Pancreas (tissue), 10 donors: Measurements from ENCODE around the gene NTSR1. TPM values are rescaled to one million over a fixed set of nuclear protein-coding genes. Genes with fewer than 3 reads are reported as not detected.

ENCODE experiments used
- ATAC-seq, 4 donors: fragments of 200-7000 bp; cut with Tn5 transposase; one replicate each; pipeline versions ENCODE4 v1.8.0 to v1.9.1; 2020; ENCODE audit warnings: mild to moderate bottlenecking in 4 of 4, moderate library complexity in 4 of 4
- DNase-seq, 6 donors: peaks; one replicate each; pipeline ENCODE4 v3.0.0-alpha.2; 2020
- FAIRE-seq: peaks from 2 replicates; lab custom pipeline; 2012; peaks lifted over from hg19 to GRCh38; lab: Jason Lieb, UNC
- H3K27ac ChIP-seq, 4 donors: fragments of 200-600 bp; sonication (generic); 1 replicate in 3 of 4; 2 replicates in 1 of 4; pipeline versions ENCODE4 v1.5.0 to v1.8.0; 2020
- H3K27me3 ChIP-seq, 4 donors: fragments of 200-600 bp; one replicate each; pipeline ENCODE4 v1.8.0; 2021
- H3K36me3 ChIP-seq, 3 donors: fragments of 200-600 bp; sonication (generic) in 1 of 3; one replicate each; pipeline versions ENCODE4 v1.5.0 to v1.8.0; 2020 to 2021
- H3K4me1 ChIP-seq, 3 donors: fragments of 200-600 bp; one replicate each; pipeline ENCODE4 v1.8.0; 2021
- H3K4me3 ChIP-seq, 4 donors: fragments of 200-600 bp; sonication (generic) in 2 of 4; one replicate each; pipeline versions ENCODE4 v1.5.0 to v1.8.0; 2020 to 2021
- H3K9me3 ChIP-seq, 4 donors: fragments of 200-600 bp; one replicate each; pipeline ENCODE4 v1.8.0; 2021
- CTCF ChIP-seq, 4 donors: fragments of 200-600 bp; sonication (generic) in 3 of 4; IDR thresholded peaks; one replicate each; pipeline versions ENCODE4 v1.5.0 to v1.8.0; 2021; ENCODE audit warnings: antibody characterized with exemption in 4 of 4
- WGBS, 2 donors: extraction: QIAGEN DNeasy Blood & Tissue Kit; methylation state at CpG; one replicate each; pipeline ENCODE4 v1.1.7; 2013; 5-methylcytosine and 5-hydroxymethylcytosine counted together
- intact Hi-C, 3 donors: fragments of 100-400 bp; cut with DNase I; formaldehyde crosslinking; loops; one replicate each; pipeline versions ENCODE4 v1.11.1 to v1.14.2; 2022
- polyA plus RNA-seq, 2 donors: library from polyadenylated mRNA; stranded (reverse); fragments of 200-250 nt; gene quantifications; one replicate each; pipeline ENCODE4 v1.2.3, GENCODE V29; 2013
- total RNA-seq, 6 donors: library from RNA; stranded (reverse); fragmentation: NEBNext Ultra II Directional in 4 of 6; extraction: Animal tissue kit (Norgen Biotek cat#: 25700) in 4 of 6; gene quantifications; one replicate each; pipeline versions ENCODE4 v1.2.1 to v1.2.4, GENCODE V29; 2021 to 2023
- donor health status: healthy with polysubstance abuse.
- donor health status: DM: no; HTN: no; CAD: no; lungs with moderate emphysema.
- donor health status: DM: no; HTN: no; CAD: no.
- donor health status: control.
- donor health status: control.
- donor health status: Bipolar disorder and iron deficiency.
- donor health status: DM: yes; HTN: yes; CAD: no.
- donor health status: DM: no; HTN: no; CAD: no.
- donor health status: DM: no; HTN: no; CAD: no.
- donor health status: DM: yes; HTN: yes; CAD: no.

Gene NTSR1
- total and polyA plus RNA-seq, 8 donors: 0.02 to 0.15 (median 0.09) TPM; not detected in 2

GRCh38 chr20:62711703-62712101, 3.1 kb downstream of the NTSR1 start:
- DNase-seq: peak in 2 of 6 donors; percentile 24 to 57
- no peaks in the 10 kb centered on the region for H3K9me3 ChIP-seq
- FAIRE-seq: no peak
- H3K4me3 ChIP-seq: no peak overlapping the region
- no peaks in the 10 kb centered on the region for H3K36me3 ChIP-seq
- peaks cover 0 to 25% (median 7%) of the 10 kb centered on the region in 4 donors for H3K27me3 ChIP-seq
- no peak overlapping the region for H3K27ac ChIP-seq
- ATAC-seq: no peak
- WGBS, 2 donors: 45 to 51% methylated on average over 23 of the region's 23 CpGs
- no peak for TF ChIP-seq CTCF (IDR thresholded peaks at IDR 0.05)
- intact Hi-C loops: no loop called here
- no peaks in the 10 kb centered on the region for H3K4me1 ChIP-seq

GRCh38 chr20:62712606-62713005, 4.0 kb downstream of the NTSR1 start:
- Histone ChIP-seq H3K27ac (no peak overlapping the region), H3K36me3 (no peaks in the 10 kb centered on the region), H3K27me3 (peaks cover 0 to 25% (median 7%) of the 10 kb centered on the region in 4 donors), H3K9me3 (no peaks in the 10 kb centered on the region), H3K4me3 (no peak overlapping the region), H3K4me1 (no peaks in the 10 kb centered on the region)
- no peak for FAIRE-seq
- ATAC-seq: no peak
- WGBS, 2 donors: 55 to 65% methylated on average over 8 of the region's 8 CpGs
- DNase-seq: peak in 2 of 6 donors; percentile 9 to 41
- intact Hi-C loops: no loop called here
- TF ChIP-seq CTCF (IDR thresholded peaks at IDR 0.05): no peak

- intact Hi-C loops: no loop called here
- 76 to 90% methylated on average over 10 of the region's 10 CpGs for WGBS, 2 donors
- no peak overlapping the region for H3K4me3 ChIP-seq
- no peak for TF ChIP-seq CTCF (IDR thresholded peaks at IDR 0.05)
- no peaks in the 10 kb centered on the region for H3K4me1 ChIP-seq
- H3K9me3 ChIP-seq: no peaks in the 10 kb centered on the region
- H3K27ac ChIP-seq: no peak overlapping the region
- DNase-seq (peak in 2 of 6 donors; percentile 6 to 30), ATAC-seq (no peak), FAIRE-seq (no peak)
- no peaks in the 10 kb centered on the region for H3K36me3 ChIP-seq
- H3K27me3 ChIP-seq: peaks cover 0 to 21% (median 5%) of the 10 kb centered on the region in 4 donors
Measured at GRCh38 chr20:62714006-62714405, 5.4 kb downstream of the NTSR1 start.

GRCh38 chr20:62714799-62715198, 6.2 kb downstream of the NTSR1 start:
- no peak for FAIRE-seq
- no peaks in the 10 kb centered on the region for H3K36me3 ChIP-seq
- no peak overlapping the region for H3K27ac ChIP-seq
- H3K9me3 ChIP-seq: no peaks in the 10 kb centered on the region
- H3K4me3 ChIP-seq: no peak overlapping the region
- intact Hi-C loops: no loop called here
- WGBS, 2 donors: 80 to 82% methylated on average over 6 of the region's 6 CpGs
- no peaks in the 10 kb centered on the region for H3K4me1 ChIP-seq
- TF ChIP-seq CTCF (IDR thresholded peaks at IDR 0.05): no peak
- H3K27me3 ChIP-seq: peaks cover 0 to 13% (median 2%) of the 10 kb centered on the region in 4 donors
- DNase-seq: no peak
- ATAC-seq: no peak

GRCh38 chr20:62715201-62715600, 6.6 kb downstream of the NTSR1 start:
- WGBS, 2 donors: 53 to 70% methylated on average over 10 of the region's 10 CpGs
- H3K9me3 ChIP-seq: no peaks in the 10 kb centered on the region
- no peaks in the 10 kb centered on the region for H3K36me3 ChIP-seq
- H3K4me1 ChIP-seq: no peaks in the 10 kb centered on the region
- no peak overlapping the region for H3K4me3 ChIP-seq
- no peak for FAIRE-seq
- intact Hi-C loops: no loop called here
- no peak overlapping the region for H3K27ac ChIP-seq
- no peak for TF ChIP-seq CTCF (IDR thresholded peaks at IDR 0.05)
- H3K27me3 ChIP-seq: peaks cover 0 to 9% (median 0%) of the 10 kb centered on the region in 4 donors
- no peak for ATAC-seq
- peak in 2 of 6 donors; percentile 20 to 34 for DNase-seq
